H4 (cell line): ENCODE data around the gene KIAA0586. TPM values are rescaled to one million over a fixed set of nuclear protein-coding genes. Genes with fewer than 3 reads are reported as not detected.
"Not testable (repeated sequence)": the region's sequence is repeated elsewhere in the genome, so short reads cannot be mapped to it uniquely, and the experiment has no call there.

Experiments
- DNase-seq: peaks from one replicate; pipeline ENCODE4 v3.0.0-alpha.2; 2015; ENCODE audit warnings: low spot score
- total RNA-seq: library from RNA; depleted of rRNA; stranded (reverse); fragments of >200 nt; shearing (Covaris generic); gene quantifications from 2 replicates; pipeline ENCODE4 v1.2.3, GENCODE V29; 2014

KIAA0586 gene
- total RNA-seq, 1 experiment from 2014 or later: 22.6 TPM

DNA sequence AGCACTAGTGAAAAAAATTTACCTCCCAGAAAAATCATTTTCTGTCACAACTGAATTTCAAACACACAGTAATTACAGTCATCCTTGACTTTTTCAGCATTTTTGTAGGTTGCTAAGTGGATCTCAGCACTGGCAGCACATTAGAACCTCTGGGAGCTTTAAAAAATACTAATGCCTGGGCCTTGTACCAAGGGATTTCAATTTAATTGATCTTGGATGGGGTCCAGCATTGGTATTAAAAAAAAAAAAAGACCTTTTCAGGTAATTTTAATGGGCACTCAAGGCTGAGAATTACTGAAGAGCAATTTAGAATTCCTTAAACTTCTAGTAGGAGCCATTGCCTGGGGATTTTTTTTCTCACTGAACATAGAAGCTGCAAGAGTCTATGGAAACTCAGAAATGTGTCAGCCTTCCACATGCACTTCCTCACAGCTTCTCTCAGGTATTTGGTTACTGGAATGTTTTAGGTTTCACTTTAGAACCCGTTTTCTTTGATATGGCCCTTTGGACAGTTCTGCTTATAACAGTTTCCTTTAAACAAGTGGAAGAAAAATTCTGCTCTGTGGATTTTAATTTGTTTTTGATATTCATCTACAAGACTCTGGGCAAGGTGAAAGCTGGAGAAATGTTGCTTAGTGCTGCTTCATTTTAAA lies 121.7 kb downstream of the KIAA0586 start:
- DNase-seq: no peak

DNA sequence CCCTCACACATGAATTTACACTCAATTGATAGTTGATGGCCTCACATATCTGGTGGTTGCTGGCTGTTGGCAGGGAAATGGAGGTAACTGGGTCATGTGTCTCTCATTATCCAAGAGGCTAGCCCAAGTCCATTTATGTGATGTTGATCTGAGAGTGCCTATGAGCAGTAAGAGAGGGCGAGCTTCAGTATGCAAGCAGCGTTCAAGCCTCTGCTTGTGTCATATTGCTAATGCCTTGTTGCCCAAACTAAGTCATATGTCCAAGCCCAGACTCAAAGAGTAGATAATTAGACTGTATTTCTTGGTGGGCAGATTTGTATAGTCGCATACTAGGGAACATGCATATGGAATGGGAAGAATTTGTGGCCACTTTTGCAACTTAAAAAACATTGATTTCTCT lies 126.4 kb downstream of the KIAA0586 start:
- DNase-seq: no peak

DNA sequence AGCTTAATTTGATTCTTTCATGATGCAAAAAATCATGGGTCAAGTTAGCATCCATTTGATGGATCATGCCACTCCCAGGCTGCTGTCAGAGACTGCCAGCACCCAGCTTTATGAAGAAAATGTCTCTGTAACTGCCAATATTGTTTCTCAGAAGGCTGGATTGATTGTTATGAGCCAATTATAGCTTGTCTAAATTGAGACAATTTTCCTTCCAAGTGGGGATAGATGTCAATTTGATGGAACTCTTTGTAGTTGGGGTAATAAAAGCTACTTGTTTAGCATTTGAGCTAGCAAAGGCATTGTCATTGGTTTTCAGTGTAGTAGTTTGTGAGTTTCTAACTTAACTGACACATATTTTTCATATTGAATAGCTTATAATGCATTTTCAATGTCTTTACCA lies 128.1 kb downstream of the KIAA0586 start:
- no peak for DNase-seq

DNA sequence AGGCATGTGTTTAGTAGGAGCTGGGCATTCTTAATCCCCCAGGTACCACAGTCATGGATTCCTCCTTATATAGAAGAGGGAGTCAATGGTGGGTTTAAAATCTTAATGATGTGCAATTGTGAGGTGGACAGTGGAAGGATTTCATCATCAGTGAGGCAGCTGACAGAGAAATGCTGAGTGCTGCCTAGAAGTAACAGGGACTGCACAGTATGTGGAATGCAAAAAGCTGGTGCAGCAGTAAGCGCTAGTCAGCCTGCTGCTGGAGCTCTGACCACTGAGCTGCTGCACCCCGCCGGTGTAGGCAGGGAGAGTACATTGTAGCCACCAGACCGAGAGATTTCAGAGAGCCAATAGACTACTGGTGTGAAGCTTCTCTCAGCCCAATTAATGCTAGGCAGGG lies 129.7 kb downstream of the KIAA0586 start:
- no peak for DNase-seq

DNA sequence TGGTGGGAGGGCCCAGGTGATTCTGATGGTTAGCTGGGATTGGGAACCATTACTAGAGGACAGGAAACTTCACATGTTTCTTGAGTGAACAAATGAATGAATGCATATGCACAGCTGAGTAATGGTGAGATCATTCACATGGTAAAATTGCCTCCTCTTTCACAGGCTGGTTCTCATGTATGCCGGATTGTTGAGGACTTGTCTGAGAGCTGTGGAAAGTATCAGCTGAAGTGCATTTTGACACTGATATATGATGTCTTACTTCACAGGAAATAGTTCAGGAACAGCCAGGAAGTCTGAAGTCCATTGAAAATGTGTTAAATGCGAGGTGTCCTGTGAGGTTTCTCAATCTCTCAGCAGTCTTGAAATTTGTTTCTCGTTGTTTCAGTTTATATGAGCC lies 132.7 kb downstream of the KIAA0586 start:
- no peak for DNase-seq

DNA sequence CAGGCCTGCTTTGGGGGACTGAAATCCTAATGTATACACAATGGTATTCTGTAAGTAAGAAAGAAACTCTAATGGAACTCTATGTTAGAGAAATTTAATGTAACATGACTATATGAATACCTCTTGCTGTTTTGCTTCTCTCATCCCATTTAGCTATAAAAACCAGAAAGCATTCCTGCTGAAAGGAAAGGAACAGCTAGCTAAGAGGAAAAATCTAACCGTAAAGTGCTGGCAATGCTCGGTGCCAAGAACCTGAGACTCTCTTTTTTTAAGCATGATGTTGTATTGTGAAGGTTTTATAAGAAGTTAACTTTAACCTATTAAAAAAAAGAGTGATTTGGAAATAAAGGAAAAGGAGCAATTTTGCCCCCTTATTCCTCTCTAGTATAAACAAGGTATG lies 134.6 kb downstream of the KIAA0586 start:
- DNase-seq: no peak

DNA sequence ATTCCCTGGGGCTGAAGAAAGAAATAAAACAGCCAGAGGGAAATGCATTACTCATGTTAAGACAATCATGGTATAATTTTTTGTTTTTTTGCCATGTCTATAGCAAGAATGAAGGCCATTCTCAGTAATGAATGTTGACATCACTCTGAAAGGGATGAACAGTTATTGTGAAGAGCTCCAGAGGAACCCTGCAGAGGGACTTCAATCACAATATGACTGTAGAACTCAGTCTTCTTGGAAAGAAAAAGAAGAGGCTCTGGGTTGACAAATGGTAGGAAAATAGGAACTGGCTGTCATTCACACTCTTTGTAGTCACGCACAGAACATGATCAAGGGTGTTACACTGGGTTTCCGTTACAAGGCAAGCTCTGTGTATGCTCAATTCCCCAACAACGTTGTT lies 136.5 kb downstream of the KIAA0586 start:
- no peak for DNase-seq

DNA sequence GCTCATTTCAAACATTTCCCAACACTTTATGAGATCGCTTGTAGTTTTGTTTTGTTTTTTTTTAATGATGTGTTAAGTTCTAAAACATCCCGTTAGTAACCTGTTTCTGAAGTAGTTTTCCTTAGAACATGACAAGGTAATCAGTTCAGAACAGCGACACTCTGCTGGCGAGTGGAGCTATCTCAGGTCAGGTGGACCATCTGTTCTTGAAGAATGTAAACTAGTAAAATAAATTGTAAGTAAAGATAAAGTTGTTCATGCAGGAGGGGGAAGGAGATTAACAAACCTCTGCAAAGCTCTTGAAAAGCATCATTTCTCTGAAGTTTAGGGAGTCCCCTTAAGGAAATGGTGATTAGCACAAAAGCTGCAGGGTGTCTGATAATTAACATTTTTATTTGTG lies 138.3 kb downstream of the KIAA0586 start:
- DNase-seq: no peak

DNA sequence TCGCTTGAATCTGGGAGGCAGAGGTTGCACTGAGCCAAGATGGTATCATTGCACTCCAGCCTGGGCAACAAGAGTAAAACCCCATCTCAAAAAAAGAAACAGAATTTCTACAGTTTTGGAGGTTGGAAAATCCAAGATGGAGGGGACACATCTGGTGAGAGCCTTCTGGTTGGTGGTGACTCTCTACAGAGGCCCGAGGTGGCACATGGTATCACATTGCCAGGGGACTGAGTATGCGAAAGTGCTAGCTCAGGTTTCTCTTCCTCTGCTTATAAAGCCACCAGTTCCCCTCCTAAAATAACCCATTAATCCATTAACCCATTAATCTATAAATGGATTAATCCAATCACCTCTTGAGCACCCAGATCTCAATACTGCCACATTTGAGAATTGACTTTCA lies 139.5 kb downstream of the KIAA0586 start:
- no peak for DNase-seq

DNA sequence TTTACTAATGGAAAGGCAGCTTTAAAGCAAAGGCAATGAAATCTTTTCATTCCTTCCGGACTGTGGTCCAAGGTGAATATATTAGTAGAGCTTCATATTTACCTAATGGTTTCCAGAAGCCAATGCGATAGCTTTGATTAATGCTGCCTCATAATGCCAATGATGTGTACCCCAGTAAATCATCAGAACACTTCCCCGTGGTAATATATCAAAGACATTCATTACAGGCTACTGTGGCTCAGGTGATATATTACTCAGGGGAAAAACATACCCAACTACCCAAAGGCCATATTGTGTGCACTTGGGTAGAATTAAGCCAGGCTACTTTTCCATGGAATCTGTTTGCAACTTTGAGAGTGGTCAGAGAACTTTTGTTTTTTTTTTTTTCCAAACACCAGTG lies 140.8 kb downstream of the KIAA0586 start:
- no peak for DNase-seq

DNA sequence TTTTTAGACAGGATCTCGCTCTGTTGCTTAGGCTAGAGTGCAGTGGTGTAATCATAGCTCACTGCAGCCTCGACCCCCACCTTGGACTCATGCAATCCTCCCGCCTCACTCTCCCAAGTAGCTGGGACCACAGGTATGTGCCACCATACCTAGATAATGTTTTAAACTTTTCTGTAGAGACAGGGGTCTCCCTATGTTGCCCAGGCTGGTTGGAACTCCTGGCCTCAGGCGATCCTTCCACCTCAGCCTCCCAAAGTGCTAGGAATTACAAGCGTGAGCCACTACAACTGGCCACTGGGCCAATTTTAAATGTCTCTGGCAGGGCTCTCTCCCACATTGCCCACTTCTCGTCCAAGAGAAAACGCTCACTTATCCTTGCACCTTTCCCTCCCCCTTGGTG lies 143.7 kb downstream of the KIAA0586 start:
- DNase-seq: no peak

DNA sequence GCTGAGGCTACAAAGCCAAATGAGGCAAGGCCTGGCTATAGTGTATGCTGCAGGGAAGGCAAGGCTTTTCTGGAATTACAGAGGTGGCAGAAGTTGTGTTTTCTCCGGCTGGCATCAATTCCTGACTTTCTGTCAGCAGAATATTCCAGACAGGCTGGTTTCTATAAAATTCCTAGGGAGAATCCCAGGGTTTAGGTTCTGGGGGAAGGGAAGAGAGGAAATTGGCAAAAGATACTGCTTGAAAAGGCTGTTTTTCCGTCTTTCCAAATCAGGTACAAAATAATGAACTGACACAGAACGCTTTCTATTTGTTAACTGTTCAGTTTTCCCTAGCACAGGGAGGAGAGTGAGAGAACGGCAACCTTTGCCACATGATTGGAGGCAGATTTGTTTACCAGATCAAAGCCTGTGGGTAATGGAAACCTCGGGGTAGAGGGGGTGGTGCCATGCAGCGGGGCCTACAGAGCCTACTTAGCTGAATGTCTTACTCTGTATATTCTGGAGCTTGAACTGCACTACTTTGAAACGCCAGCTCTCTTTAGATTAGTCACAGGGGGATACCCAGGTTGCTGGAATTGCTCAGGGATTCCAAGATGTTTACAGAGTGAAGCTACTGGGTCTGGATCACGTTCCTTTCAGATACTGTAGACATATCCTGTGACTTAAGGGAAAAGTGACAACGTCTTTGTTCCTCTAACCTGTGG lies 144.4 kb downstream of the KIAA0586 start:
- DNase-seq: peak; percentile 39

DNA sequence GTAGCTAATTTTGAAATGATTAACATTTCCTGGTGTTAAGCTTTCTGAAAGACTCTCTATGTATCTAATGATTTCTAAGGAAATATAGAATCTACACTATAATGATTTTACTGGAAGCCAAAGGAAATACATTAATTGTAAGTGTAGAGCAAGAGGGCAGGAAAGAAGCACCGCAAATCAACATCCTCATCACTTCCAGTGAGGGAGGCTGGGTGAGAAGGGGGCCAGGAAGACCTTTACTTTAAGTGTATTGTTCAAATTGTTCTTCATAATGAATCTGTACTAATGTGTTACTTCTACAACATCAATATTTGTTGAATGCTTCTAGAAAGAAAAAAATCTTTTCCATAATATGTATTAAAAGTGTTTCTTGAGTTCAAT lies 144.9 kb downstream of the KIAA0586 start:
- DNase-seq: no peak

DNA sequence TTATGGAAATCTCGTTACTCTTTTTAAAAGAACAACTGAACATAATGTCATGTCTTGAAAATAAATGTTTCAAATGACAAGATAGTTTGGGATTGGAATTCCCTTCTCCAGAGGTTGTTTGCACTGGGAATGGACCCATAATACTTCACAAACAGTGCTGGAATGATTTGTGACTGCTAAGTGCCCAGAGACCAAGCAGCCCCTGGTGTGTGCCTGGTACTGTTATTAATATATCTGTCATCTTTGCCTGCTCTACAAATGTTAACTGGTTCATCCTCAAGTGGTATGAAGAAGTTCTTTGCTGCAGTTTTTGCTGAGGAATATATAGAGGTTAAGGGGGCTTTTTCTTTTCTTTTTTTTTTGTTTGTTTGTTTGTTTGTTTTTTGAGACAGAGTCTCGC lies 145.3 kb downstream of the KIAA0586 start:
- no peak for DNase-seq

DNA sequence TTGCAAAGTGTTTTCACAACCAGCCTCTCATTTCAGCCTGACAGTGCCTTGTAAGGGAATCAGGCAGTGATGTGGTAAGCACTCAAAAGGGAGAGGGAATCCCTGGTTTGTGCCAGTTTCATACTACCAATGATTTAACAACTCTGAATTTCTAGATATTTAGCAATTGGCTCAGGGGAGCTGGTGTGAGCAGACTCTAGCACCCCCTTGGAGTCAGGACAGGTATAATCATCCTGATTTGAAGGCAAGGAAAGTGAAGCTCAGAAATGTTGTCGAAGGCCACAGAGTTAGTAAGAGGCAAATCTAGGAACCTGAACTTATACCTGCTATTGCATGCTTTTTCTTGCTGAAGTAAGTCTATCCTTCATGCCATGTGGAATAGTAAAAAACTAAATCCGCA lies 147.1 kb downstream of the KIAA0586 start:
- no peak for DNase-seq

DNA sequence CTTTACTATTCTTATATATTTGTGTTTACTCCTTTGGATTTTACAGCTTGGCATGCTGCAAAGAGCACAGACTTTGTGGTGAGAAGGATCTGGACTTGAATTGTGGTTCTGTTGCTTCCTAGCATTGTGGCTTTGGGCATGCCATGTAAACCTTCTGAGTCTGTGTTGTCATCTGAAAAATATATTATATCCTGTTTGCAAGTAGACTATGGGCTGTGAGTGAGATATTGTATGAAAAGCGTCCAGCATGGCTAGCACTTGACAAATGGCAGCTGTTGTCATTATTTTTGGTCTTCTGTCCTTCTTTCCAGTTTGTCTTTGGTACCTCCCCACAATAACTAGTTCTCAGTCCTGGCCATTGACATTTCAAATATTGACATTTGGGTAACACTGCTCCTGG lies 148.4 kb downstream of the KIAA0586 start:
- DNase-seq: no peak

DNA sequence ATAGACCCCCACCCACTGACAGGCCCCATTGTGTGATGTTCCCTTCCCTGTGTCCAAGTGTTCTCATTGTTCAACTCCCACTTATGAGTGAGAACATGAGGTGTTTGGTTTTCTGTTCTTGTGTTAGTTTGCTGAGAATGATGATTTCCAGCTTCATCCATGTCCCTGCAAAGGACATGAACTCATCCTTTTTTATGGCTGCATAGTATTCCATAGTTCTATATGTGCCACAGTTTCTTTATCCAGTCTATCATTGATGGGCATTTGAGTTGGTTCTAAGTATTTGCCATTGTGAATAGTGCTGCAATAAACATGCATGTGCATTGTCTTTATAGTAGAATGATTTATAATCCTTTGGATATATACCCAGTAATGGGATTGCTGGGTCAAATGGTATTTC lies 152.5 kb downstream of the KIAA0586 start:
- not testable (repeated sequence) for DNase-seq

DNA sequence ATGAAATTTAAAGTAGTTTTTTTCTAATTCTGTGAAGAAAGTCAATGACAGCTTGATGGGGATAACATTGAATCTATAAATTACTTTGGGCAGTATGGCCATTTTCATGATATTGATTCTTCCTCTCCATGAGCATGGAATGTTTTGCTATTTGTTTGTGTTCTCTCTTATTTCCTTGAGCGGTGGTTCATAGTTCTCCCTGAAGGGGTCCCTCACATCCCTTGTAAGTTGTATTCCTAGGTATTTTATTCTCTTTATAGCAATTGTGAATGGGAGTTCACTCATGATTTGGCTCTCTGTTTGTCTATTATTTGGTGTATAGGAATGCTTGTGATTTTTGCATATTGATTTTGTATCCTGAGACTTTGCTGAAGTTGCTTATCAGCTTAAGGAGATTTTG lies 153.9 kb downstream of the KIAA0586 start:
- DNase-seq: not testable (repeated sequence)

DNA sequence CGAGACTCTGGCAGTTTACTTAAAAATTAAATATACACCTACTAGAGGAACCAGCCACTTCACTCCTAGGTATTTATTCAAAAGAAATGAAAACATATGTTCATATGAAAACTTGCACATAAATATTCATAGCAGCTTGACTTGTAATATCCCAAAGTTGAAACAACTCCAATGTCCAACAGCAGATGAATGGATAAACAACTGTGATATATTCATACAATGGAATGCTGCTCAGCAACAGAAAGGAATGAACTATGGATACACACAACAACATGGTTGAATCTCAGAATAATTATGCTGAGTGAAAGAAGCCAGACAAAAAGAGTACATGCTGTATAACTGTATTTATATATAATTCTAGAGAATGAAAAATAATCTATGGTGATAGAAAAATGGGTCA lies 156.9 kb downstream of the KIAA0586 start:
- DNase-seq: no peak

DNA sequence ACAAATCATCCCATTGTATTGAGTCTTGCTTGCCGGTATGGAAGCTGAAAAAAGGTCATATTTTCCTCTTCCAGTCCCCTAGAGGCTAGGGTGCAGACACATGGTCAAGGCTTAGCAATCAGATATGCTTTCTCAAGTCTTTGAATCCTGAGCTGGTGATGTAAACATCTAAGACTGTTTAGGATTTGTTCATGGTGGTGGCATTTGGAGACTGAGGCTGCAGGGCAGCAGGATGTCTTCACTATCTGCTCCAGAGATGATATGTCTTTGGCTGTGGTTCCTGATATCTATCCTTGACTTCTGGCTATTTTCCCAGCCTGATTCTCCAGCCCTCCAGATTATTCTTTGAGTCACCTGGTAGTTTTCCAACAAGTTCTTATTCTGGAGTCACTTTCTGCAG lies 159.8 kb downstream of the KIAA0586 start:
- no peak for DNase-seq

DNA sequence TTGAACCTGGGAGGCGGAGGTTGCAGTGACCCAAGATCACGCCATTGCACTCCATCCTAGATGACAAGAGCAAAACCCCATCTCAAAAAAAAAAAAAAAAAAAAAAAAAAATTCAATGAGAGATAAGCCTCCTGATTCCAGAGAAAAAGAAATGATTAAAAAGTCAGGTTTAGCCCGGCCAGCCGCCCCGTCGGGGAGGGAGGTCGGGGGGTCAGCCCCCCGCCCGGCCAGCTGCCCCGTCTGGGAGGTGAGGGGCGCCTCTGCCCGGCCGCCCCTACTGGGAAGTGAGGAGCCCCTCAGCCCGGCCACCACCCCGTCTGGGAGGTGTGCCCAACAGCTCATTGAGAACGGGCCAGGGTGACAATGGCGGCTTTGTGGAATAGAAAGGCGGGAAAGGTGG lies 160.8 kb downstream of the KIAA0586 start:
- not testable (repeated sequence) for DNase-seq

DNA sequence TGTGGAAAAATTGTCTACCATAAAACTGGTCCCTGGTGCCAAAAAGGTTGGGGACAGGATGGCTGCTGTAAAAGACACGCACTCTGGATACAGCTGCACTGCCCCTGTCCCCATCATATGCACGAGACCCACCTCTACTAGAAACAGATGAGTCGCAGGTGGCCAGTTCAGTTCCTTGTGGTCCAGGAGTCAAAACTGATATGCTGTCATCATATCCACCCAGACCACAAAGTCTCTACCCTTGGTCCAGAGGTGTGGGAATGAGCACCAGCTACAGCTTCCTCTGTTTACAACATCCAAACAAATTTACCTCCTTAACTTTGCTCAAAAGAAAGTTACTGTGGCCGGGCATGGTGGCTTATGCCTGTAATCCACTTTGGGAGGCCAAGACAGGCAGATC lies 166.5 kb downstream of the KIAA0586 start:
- no peak for DNase-seq

DNA sequence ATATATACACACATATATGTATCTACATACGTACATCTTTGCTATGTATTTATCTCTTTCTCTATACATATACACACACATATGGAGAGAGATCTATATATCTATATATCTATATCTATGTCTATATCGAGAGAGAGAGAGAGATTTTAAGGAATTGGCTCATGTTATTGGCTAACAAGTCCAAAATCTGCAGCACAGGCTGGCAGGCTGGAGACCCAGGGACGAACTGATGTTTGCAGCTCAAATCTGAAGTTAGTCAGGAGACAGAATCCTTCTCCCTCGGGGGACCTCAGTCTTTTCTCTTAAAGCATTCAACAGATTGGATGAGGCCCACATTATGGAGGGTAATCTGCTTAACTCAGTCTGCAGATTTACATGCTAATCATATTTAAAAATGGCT lies 169.5 kb downstream of the KIAA0586 start:
- no peak for DNase-seq
